ENCODE results near the gene STPG3. TPM values are rescaled to one million over a fixed set of nuclear protein-coding genes. Genes with fewer than 3 reads are reported as not detected.

Gene STPG3
- total and polyA plus RNA-seq, 2 experiments from 2014 or later, result not detected

DNA sequence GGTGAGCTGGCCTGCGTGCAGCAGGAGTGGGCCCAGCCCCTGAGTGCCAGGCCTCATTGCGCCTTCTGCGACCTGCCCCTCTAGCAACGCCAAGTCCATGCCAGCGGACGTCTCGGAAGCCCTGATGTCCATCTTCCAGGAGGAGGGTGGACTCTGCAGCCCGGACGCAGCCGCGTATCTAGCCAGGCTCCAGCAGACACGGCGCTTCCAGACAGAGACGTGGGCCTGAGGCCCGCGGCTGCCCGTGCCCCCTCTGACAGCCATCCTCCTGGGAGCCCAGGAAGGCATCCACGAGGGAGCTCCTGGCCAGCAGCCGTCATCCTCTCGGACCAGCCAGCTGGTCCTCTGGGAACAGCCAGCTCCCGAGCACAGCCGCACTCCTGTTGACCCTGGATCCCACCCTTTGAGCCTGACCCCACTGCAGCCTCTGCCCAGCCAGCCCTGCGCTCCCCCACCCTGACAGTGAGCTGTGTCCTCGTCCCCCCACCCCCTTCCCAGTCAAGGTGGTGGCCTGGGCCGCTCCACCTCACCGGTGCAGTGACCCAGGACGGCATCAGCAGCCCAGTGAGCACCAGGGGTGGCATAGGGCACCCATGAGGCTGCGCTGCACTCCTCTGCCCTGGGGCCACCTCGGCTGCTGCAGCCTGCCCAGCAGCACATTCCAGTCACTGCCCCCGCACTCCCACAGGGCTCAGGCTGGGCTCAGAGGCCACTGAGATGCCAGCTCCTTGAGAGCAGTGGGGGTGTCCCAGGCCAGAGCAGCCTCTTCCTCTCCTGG, 34.7 kb upstream of the STPG3 start (continued):
- TF ChIP-seq, protein P1, sequence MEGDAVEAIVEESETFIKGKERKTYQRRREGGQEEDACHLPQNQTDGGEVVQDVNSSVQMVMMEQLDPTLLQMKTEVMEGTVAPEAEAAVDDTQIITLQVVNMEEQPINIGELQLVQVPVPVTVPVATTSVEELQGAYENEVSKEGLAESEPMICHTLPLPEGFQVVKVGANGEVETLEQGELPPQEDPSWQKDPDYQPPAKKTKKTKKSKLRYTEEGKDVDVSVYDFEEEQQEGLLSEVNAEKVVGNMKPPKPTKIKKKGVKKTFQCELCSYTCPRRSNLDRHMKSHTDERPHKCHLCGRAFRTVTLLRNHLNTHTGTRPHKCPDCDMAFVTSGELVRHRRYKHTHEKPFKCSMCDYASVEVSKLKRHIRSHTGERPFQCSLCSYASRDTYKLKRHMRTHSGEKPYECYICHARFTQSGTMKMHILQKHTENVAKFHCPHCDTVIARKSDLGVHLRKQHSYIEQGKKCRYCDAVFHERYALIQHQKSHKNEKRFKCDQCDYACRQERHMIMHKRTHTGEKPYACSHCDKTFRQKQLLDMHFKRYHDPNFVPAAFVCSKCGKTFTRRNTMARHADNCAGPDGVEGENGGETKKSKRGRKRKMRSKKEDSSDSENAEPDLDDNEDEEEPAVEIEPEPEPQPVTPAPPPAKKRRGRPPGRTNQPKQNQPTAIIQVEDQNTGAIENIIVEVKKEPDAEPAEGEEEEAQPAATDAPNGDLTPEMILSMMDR (conservative IDR thresholded peaks at IDR 0.05; ENCODE audit: low read depth in 2 of 2), result no peak
- TF ChIP-seq ZNF114 (CRISPR knock-in tag; IDR thresholded peaks at IDR 0.05), result no peak
- TF ChIP-seq, protein P2, sequence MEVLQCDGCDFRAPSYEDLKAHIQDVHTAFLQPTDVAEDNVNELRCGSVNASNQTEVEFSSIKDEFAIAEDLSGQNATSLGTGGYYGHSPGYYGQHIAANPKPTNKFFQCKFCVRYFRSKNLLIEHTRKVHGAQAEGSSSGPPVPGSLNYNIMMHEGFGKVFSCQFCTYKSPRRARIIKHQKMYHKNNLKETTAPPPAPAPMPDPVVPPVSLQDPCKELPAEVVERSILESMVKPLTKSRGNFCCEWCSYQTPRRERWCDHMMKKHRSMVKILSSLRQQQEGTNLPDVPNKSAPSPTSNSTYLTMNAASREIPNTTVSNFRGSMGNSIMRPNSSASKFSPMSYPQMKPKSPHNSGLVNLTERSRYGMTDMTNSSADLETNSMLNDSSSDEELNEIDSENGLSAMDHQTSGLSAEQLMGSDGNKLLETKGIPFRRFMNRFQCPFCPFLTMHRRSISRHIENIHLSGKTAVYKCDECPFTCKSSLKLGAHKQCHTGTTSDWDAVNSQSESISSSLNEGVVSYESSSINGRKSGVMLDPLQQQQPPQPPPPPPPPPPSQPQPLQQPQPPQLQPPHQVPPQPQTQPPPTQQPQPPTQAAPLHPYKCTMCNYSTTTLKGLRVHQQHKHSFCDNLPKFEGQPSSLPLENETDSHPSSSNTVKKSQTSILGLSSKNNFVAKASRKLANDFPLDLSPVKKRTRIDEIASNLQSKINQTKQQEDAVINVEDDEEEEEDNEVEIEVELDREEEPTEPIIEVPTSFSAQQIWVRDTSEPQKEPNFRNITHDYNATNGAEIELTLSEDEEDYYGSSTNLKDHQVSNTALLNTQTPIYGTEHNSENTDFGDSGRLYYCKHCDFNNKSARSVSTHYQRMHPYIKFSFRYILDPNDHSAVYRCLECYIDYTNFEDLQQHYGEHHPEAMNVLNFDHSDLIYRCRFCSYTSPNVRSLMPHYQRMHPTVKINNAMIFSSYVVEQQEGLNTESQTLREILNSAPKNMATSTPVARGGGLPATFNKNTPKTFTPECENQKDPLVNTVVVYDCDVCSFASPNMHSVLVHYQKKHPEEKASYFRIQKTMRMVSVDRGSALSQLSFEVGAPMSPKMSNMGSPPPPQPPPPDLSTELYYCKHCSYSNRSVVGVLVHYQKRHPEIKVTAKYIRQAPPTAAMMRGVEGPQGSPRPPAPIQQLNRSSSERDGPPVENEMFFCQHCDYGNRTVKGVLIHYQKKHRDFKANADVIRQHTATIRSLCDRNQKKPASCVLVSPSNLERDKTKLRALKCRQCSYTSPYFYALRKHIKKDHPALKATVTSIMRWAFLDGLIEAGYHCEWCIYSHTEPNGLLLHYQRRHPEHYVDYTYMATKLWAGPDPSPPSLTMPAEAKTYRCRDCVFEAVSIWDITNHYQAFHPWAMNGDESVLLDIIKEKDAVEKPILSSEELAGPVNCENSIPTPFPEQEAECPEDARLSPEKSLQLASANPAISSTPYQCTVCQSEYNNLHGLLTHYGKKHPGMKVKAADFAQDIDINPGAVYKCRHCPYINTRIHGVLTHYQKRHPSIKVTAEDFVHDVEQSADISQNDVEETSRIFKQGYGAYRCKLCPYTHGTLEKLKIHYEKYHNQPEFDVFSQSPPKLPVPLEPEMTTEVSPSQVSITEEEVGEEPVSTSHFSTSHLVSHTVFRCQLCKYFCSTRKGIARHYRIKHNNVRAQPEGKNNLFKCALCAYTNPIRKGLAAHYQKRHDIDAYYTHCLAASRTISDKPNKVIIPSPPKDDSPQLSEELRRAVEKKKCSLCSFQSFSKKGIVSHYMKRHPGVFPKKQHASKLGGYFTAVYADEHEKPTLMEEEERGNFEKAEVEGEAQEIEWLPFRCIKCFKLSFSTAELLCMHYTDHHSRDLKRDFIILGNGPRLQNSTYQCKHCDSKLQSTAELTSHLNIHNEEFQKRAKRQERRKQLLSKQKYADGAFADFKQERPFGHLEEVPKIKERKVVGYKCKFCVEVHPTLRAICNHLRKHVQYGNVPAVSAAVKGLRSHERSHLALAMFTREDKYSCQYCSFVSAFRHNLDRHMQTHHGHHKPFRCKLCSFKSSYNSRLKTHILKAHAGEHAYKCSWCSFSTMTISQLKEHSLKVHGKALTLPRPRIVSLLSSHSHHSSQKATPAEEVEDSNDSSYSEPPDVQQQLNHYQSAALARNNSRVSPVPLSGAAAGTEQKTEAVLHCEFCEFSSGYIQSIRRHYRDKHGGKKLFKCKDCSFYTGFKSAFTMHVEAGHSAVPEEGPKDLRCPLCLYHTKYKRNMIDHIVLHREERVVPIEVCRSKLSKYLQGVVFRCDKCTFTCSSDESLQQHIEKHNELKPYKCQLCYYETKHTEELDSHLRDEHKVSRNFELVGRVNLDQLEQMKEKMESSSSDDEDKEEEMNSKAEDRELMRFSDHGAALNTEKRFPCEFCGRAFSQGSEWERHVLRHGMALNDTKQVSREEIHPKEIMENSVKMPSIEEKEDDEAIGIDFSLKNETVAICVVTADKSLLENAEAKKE (CRISPR knock-in tag; IDR thresholded peaks at IDR 0.05), result no peak
- no peak for TF ChIP-seq CREB1 (CRISPR knock-in tag; IDR thresholded peaks at IDR 0.05; ENCODE audit: low read depth)
- no peak for TF ChIP-seq POLR2AphosphoS5 (IDR thresholded peaks at IDR 0.05; ENCODE audit: low read depth)
- TF ChIP-seq EZH2 (IDR thresholded peaks at IDR 0.05; ENCODE audit: low read depth, unreplicated experiment), result no peak
- TF ChIP-seq NANOG (IDR thresholded peaks at IDR 0.05; ENCODE audit: borderline replicate concordance), result no peak

Measured in GM23338 (cell line).